PFSK-1 (cell line): ENCODE results near the gene FAM120AOS.

ENCODE experiments used
- FOXP2 ChIP-seq: optimal IDR thresholded peaks from 2 replicates; pipeline ENCODE3; 2011; ENCODE audit warnings: borderline replicate concordance, control low read depth, inconsistent platforms; ENCODE audit not compliant: insufficient read depth; ENCODE audit errors: extremely low read length, extremely low read depth
- POLR2AphosphoS5 ChIP-seq: IDR thresholded peaks from 2 replicates; pipeline ENCODE4 v1.6.1; 2012; ENCODE audit warnings: low read depth, mild to moderate bottlenecking, control low read depth, low read length, moderate library complexity
- SIN3A ChIP-seq: IDR thresholded peaks from 2 replicates; pipeline ENCODE4 v1.6.1; 2012; ENCODE audit warnings: mild to moderate bottlenecking, low read length, moderate library complexity, borderline replicate concordance; ENCODE audit not compliant: insufficient read depth
- TAF1 ChIP-seq: IDR thresholded peaks from 2 replicates; pipeline ENCODE4 v1.6.1; 2012; ENCODE audit warnings: low read length, control low read depth, borderline replicate concordance; ENCODE audit not compliant: insufficient read depth
- TF ChIP-seq, protein P1 (sequence below), 2 experiments: IDR thresholded peaks; 2 replicates each; pipeline versions ENCODE4 v1.6.1 to v1.8.0; 2011 to 2012; ENCODE audit warnings: low read depth in 2 of 2, low read length in 2 of 2, control low read depth in 1 of 2, inconsistent platforms in 1 of 2, mild to moderate bottlenecking in 1 of 2, moderate library complexity in 1 of 2; ENCODE audit not compliant: insufficient read depth in 1 of 2

DNA sequence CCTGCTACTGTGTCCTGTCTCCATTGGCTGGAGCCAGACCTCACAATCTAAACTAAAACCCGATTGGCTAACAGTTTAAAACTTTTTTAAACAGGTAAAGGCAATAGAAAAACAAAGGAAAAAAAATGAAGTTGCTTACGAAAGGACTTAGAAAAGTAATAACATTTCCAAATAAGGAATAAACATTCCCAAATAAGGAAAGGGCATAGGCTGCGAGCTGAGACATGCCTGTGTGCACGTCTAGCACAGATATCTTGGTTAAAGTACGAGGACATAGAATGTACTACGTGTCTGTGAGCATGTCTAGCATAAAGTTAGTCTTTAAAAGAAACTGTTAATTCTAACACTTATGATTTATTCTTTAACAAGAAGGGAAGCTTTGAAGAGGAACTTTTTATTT is 17.2 kb downstream of the FAM120AOS start:
- no peak for TF ChIP-seq TAF1
- TF ChIP-seq, protein P1, sequence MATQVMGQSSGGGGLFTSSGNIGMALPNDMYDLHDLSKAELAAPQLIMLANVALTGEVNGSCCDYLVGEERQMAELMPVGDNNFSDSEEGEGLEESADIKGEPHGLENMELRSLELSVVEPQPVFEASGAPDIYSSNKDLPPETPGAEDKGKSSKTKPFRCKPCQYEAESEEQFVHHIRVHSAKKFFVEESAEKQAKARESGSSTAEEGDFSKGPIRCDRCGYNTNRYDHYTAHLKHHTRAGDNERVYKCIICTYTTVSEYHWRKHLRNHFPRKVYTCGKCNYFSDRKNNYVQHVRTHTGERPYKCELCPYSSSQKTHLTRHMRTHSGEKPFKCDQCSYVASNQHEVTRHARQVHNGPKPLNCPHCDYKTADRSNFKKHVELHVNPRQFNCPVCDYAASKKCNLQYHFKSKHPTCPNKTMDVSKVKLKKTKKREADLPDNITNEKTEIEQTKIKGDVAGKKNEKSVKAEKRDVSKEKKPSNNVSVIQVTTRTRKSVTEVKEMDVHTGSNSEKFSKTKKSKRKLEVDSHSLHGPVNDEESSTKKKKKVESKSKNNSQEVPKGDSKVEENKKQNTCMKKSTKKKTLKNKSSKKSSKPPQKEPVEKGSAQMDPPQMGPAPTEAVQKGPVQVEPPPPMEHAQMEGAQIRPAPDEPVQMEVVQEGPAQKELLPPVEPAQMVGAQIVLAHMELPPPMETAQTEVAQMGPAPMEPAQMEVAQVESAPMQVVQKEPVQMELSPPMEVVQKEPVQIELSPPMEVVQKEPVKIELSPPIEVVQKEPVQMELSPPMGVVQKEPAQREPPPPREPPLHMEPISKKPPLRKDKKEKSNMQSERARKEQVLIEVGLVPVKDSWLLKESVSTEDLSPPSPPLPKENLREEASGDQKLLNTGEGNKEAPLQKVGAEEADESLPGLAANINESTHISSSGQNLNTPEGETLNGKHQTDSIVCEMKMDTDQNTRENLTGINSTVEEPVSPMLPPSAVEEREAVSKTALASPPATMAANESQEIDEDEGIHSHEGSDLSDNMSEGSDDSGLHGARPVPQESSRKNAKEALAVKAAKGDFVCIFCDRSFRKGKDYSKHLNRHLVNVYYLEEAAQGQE (IDR thresholded peaks at IDR 0.05; ENCODE audit: insufficient read depth in 1 of 2, low read depth in 2 of 2, low read length in 2 of 2) = no peak
- TF ChIP-seq SIN3A = no peak
- no peak for TF ChIP-seq POLR2AphosphoS5
- TF ChIP-seq FOXP2 = no peak
